ENCODE data around the gene GORASP1. TPM values are rescaled to one million over a fixed set of nuclear protein-coding genes. Genes with fewer than 3 reads are reported as not detected.
A peak's percentile ranks its signal among the peaks of the same experiment; 100 is the strongest.

The GORASP1 gene
- total RNA-seq, 1 experiment from 2014 or later, result 58.6 TPM

GRCh38 chr3:39150803-39151631 lies 43.6 kb upstream of the GORASP1 start:
- H3K4me3 Mint-ChIP-seq (ENCODE audit: low read depth, unreplicated experiment), result peak overlapping the region; percentile 88
- BruUV-seq (replicated peaks), result no TSS peak
- H3K36me3 Mint-ChIP-seq (ENCODE audit: insufficient read depth, unreplicated experiment), result peaks cover 77% of the 10 kb centered on the region
- intact Hi-C loops (cut with micrococcal nuclease; ENCODE audit: unreplicated experiment), result loop anchor here (2.0 kb wide), 1 partner anchor 44 kb away; the partner anchor contains the start of genes GORASP1 and TTC21A
- CTCF ChIA-PET, result interaction anchor here (0.8 to 1.4 kb wide), 2 partner anchors 27 to 137 kb away, joined by 3 to 5 read pairs; no protein-coding TSS in a partner anchor
- peaks cover 69% of the 10 kb centered on the region for H3K4me1 Mint-ChIP-seq (ENCODE audit: low read depth, unreplicated experiment)
- H3K27me3 Mint-ChIP-seq (ENCODE audit: unreplicated experiment), result no peaks in the 10 kb centered on the region
- no peaks in the 10 kb centered on the region for H3K9me3 Mint-ChIP-seq (ENCODE audit: low read depth, unreplicated experiment)
- no peak for TF ChIP-seq CTCF (IDR thresholded peaks at IDR 0.05; ENCODE audit: unreplicated experiment)
- DNase-seq, result peak; percentile 86
- peak overlapping the region; percentile 99 for H3K27ac Mint-ChIP-seq (ENCODE audit: unreplicated experiment)

GRCh38 chr3:39150148-39150802 lies 42.8 kb upstream of the GORASP1 start:
- Mint-ChIP-seq H3K36me3 (ENCODE audit: insufficient read depth, unreplicated experiment) (peaks cover 77% of the 10 kb centered on the region), H3K9me3 (ENCODE audit: low read depth, unreplicated experiment) (no peaks in the 10 kb centered on the region), H3K27me3 (ENCODE audit: unreplicated experiment) (no peaks in the 10 kb centered on the region), H3K4me1 (ENCODE audit: low read depth, unreplicated experiment) (peaks cover 72% of the 10 kb centered on the region), H3K4me3 (ENCODE audit: low read depth, unreplicated experiment) (peak overlapping the region; percentile 88), H3K27ac (ENCODE audit: unreplicated experiment) (peak overlapping the region; percentile 99)
- DNase-seq, result no peak
- CTCF ChIA-PET, result interaction anchor here (0.6 to 1.4 kb wide), 3 partner anchors 28 to 234 kb away, joined by 3 to 5 read pairs (median 3); no protein-coding TSS in a partner anchor
- no peak for TF ChIP-seq CTCF (IDR thresholded peaks at IDR 0.05; ENCODE audit: unreplicated experiment)
- intact Hi-C loops (cut with micrococcal nuclease; ENCODE audit: unreplicated experiment), result loop anchor here (2.0 kb wide), 1 partner anchor 43 kb away; the partner anchor contains the start of genes GORASP1 and TTC21A
- BruUV-seq (replicated peaks), result no TSS peak

GRCh38 chr3:39149498-39150147 lies 42.2 kb upstream of the GORASP1 start:
- Mint-ChIP-seq H3K36me3 (ENCODE audit: insufficient read depth, unreplicated experiment) (peaks cover 80% of the 10 kb centered on the region), H3K4me1 (ENCODE audit: low read depth, unreplicated experiment) (peaks cover 68% of the 10 kb centered on the region), H3K9me3 (ENCODE audit: low read depth, unreplicated experiment) (no peaks in the 10 kb centered on the region), H3K4me3 (ENCODE audit: low read depth, unreplicated experiment) (peak overlapping the region; percentile 88), H3K27ac (ENCODE audit: unreplicated experiment) (peak overlapping the region; percentile 99), H3K27me3 (ENCODE audit: unreplicated experiment) (no peaks in the 10 kb centered on the region)
- TF ChIP-seq CTCF (IDR thresholded peaks at IDR 0.05; ENCODE audit: unreplicated experiment), result no peak
- DNase-seq, result no peak
- intact Hi-C loops (cut with micrococcal nuclease; ENCODE audit: unreplicated experiment), result loop anchor here (2.0 kb wide), 1 partner anchor 43 kb away; the partner anchor contains the start of genes GORASP1 and TTC21A
- BruUV-seq (replicated peaks), result no TSS peak
- CTCF ChIA-PET, result interaction anchor here (0.6 kb wide), 1 partner anchor 235 kb away, joined by 3 read pairs; no protein-coding TSS in a partner anchor

- TF ChIP-seq CTCF (IDR thresholded peaks at IDR 0.05; ENCODE audit: unreplicated experiment), result no peak
- Mint-ChIP-seq H3K27me3 (ENCODE audit: unreplicated experiment) (no peaks in the 10 kb centered on the region), H3K4me1 (ENCODE audit: low read depth, unreplicated experiment) (peaks cover 62% of the 10 kb centered on the region), H3K4me3 (ENCODE audit: low read depth, unreplicated experiment) (peak overlapping the region; percentile 88), H3K36me3 (ENCODE audit: insufficient read depth, unreplicated experiment) (peaks cover 80% of the 10 kb centered on the region), H3K9me3 (ENCODE audit: low read depth, unreplicated experiment) (no peaks in the 10 kb centered on the region), H3K27ac (ENCODE audit: unreplicated experiment) (peak overlapping the region; percentile 99)
- no TSS peak for BruUV-seq (replicated peaks)
- intact Hi-C loops (cut with micrococcal nuclease; ENCODE audit: unreplicated experiment), result no loop called here
- CTCF ChIA-PET, result interaction anchor here (0.7 kb wide), 1 partner anchor 1185 kb away, joined by 4 read pairs; no protein-coding TSS in a partner anchor
- DNase-seq, result no peak
Observed at GRCh38 chr3:39149059-39149455, 41.6 kb upstream of the GORASP1 start.
